ENCODE results near the gene SH3BP1.

SH3BP1 gene

GRCh38 chr22:37663521-37664140, 24.2 kb downstream of the SH3BP1 start:
- no peak overlapping the region for H3K4me2 ChIP-seq (ENCODE audit: low read length)
- no peaks in the 10 kb centered on the region for H3K9me3 ChIP-seq (ENCODE audit: control insufficient read depth, insufficient read depth, low read length)
- no peaks in the 10 kb centered on the region for H3K27me3 ChIP-seq (ENCODE audit: control insufficient read depth, low read length)
- H3F3A ChIP-seq (ENCODE audit: control insufficient read depth, insufficient read depth), result 0 out of 2 replicates have a peak, but pooled peaks cover 4% of the 10 kb centered on the region
- no peak overlapping the region for H3K27ac ChIP-seq (ENCODE audit: low read depth, low read length)
- H3K9me2 ChIP-seq (replicated peaks; ENCODE audit: control insufficient read depth, low read length), result no peaks in the 10 kb centered on the region
- peaks cover 91% of the 10 kb centered on the region for H3K79me2 ChIP-seq (ENCODE audit: control insufficient read depth, low read length)
- H3K4me3 ChIP-seq (ENCODE audit: low read length), result no peak overlapping the region
- peaks cover 31% of the 10 kb centered on the region for H3K4me1 ChIP-seq (ENCODE audit: control insufficient read depth, low read length)
- peaks cover 68% of the 10 kb centered on the region for H3K36me3 ChIP-seq (ENCODE audit: control insufficient read depth, low read length)
- H4K20me1 ChIP-seq (ENCODE audit: control insufficient read depth, insufficient read depth, low read depth, low read length), result peaks cover 39% of the 10 kb centered on the region
- no peak for TF ChIP-seq EZH2phosphoT487 (IDR thresholded peaks at IDR 0.05; ENCODE audit: borderline replicate concordance, low read length)
- TF ChIP-seq, protein P1, sequence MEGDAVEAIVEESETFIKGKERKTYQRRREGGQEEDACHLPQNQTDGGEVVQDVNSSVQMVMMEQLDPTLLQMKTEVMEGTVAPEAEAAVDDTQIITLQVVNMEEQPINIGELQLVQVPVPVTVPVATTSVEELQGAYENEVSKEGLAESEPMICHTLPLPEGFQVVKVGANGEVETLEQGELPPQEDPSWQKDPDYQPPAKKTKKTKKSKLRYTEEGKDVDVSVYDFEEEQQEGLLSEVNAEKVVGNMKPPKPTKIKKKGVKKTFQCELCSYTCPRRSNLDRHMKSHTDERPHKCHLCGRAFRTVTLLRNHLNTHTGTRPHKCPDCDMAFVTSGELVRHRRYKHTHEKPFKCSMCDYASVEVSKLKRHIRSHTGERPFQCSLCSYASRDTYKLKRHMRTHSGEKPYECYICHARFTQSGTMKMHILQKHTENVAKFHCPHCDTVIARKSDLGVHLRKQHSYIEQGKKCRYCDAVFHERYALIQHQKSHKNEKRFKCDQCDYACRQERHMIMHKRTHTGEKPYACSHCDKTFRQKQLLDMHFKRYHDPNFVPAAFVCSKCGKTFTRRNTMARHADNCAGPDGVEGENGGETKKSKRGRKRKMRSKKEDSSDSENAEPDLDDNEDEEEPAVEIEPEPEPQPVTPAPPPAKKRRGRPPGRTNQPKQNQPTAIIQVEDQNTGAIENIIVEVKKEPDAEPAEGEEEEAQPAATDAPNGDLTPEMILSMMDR (IDR thresholded peaks at IDR 0.05; ENCODE audit: low read depth, low read length, poor library complexity, severe bottlenecking), result no peak

- Histone ChIP-seq H3K9me2 (replicated peaks; ENCODE audit: control insufficient read depth, low read length) (no peaks in the 10 kb centered on the region), H3F3A (ENCODE audit: control insufficient read depth, insufficient read depth) (peaks cover 4% of the 10 kb centered on the region; the same call in 1 of the 2 replicates), H3K9me3 (ENCODE audit: control insufficient read depth, insufficient read depth, low read length) (no peaks in the 10 kb centered on the region), H3K27me3 (ENCODE audit: control insufficient read depth, low read length) (no peaks in the 10 kb centered on the region), H3K4me2 (ENCODE audit: low read length) (no peak overlapping the region), H3K36me3 (ENCODE audit: control insufficient read depth, low read length) (peaks cover 67% of the 10 kb centered on the region), H3K4me3 (ENCODE audit: low read length) (no peak overlapping the region), H3K4me1 (ENCODE audit: control insufficient read depth, low read length) (peaks cover 30% of the 10 kb centered on the region), H4K20me1 (ENCODE audit: control insufficient read depth, insufficient read depth, low read depth, low read length) (peaks cover 35% of the 10 kb centered on the region), H3K79me2 (ENCODE audit: control insufficient read depth, low read length) (peaks cover 86% of the 10 kb centered on the region), H3K27ac (ENCODE audit: low read depth, low read length) (no peak overlapping the region)
- no peak for TF ChIP-seq EZH2phosphoT487 (IDR thresholded peaks at IDR 0.05; ENCODE audit: borderline replicate concordance, low read length)
- TF ChIP-seq, protein P1 (IDR thresholded peaks at IDR 0.05; ENCODE audit: low read depth, low read length, poor library complexity, severe bottlenecking), result no peak
Observed at GRCh38 chr22:37664249-37665101, 25.0 kb downstream of the SH3BP1 start.

DNA sequence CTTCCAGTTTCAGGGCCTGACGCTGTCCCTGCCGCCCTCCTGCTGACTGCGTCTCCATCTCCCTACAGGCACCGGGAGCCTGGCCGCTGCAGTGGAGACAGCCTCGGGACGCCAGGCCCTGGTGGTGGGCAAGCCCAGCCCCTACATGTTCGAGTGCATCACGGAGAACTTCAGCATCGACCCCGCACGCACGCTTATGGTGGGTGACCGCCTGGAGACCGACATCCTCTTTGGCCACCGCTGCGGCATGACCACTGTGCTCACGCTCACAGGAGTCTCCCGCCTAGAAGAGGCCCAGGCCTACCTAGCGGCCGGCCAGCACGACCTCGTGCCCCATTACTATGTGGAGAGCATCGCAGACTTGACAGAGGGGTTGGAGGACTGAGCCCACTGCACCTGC, 26.0 kb downstream of the SH3BP1 start:
- Histone ChIP-seq H3K27ac (ENCODE audit: low read depth, low read length) (no peak overlapping the region), H3F3A (ENCODE audit: control insufficient read depth, insufficient read depth) (no peaks in the 10 kb centered on the region; the same call in 1 of the 2 replicates), H4K20me1 (ENCODE audit: control insufficient read depth, insufficient read depth, low read depth, low read length) (peaks cover 25% of the 10 kb centered on the region), H3K4me3 (ENCODE audit: low read length) (no peak overlapping the region), H3K9me2 (replicated peaks; ENCODE audit: control insufficient read depth, low read length) (no peaks in the 10 kb centered on the region), H3K79me2 (ENCODE audit: control insufficient read depth, low read length) (peaks cover 76% of the 10 kb centered on the region), H3K27me3 (ENCODE audit: control insufficient read depth, low read length) (no peaks in the 10 kb centered on the region), H3K9me3 (ENCODE audit: control insufficient read depth, insufficient read depth, low read length) (no peaks in the 10 kb centered on the region), H3K4me2 (ENCODE audit: low read length) (no peak overlapping the region), H3K4me1 (ENCODE audit: control insufficient read depth, low read length) (peaks cover 20% of the 10 kb centered on the region), H3K36me3 (ENCODE audit: control insufficient read depth, low read length) (peaks cover 59% of the 10 kb centered on the region)
- TF ChIP-seq EZH2phosphoT487 (IDR thresholded peaks at IDR 0.05; ENCODE audit: borderline replicate concordance, low read length), result no peak
- TF ChIP-seq, protein P1 (IDR thresholded peaks at IDR 0.05; ENCODE audit: low read depth, low read length, poor library complexity, severe bottlenecking), result no peak
